Gastrocnemius medialis (tissue), 4 donors: Measurements from ENCODE around the gene PRDM16. TPM values are rescaled to one million over a fixed set of nuclear protein-coding genes. Genes with fewer than 3 reads are reported as not detected.

Experiments
- ATAC-seq, 2 donors: fragments of 150-250 bp; one replicate each; pipeline ENCODE4 v1.9.1; 2016
- DNase-seq, 2 donors: peaks; one replicate each; pipeline ENCODE4 v3.0.0-alpha.2; 2019
- H3K27ac ChIP-seq, 4 donors: fragments of 200-600 bp; sonication (generic); 1 replicate in 1 of 4; 2 replicates in 3 of 4; pipeline ENCODE4 v1.5.1; 2016 to 2018; ENCODE audit warnings: mild to moderate bottlenecking in 2 of 4, moderate library complexity in 1 of 4
- H3K27me3 ChIP-seq, 3 donors: fragments of 200-600 bp; sonication (generic) in 2 of 3; 1 replicate in 1 of 3; 2 replicates in 2 of 3; pipeline versions ENCODE4 v1.5.1 to v1.6.0; 2016 to 2019; ENCODE audit warnings: mild to moderate bottlenecking in 1 of 3, moderate library complexity in 1 of 3
- H3K36me3 ChIP-seq, 2 donors: fragments of 200-600 bp; sonication (generic) in 1 of 2; one replicate each; pipeline ENCODE4 v1.5.1; 2017 to 2018
- H3K4me1 ChIP-seq, 2 donors: fragments of 200-600 bp; sonication (generic) in 1 of 2; one replicate each; pipeline ENCODE4 v1.5.1; 2016 to 2017; ENCODE audit warnings: mild to moderate bottlenecking in 2 of 2
- H3K4me3 ChIP-seq, 4 donors: fragments of 200-600 bp; sonication (generic) in 3 of 4; 1 replicate in 1 of 4; 2 replicates in 3 of 4; pipeline ENCODE4 v1.5.1; 2016 to 2019; ENCODE audit warnings: mild to moderate bottlenecking in 2 of 4
- H3K9me3 ChIP-seq, 3 donors: fragments of 200-600 bp; sonication (generic) in 2 of 3; 1 replicate in 1 of 3; 2 replicates in 2 of 3; pipeline ENCODE4 v1.5.1; 2016 to 2019
- CTCF ChIP-seq, 5 experiments: fragments of 450-650 bp in 3 of 5; fragments of 200-600 bp in 2 of 5; sonication (generic) in 2 of 5; IDR thresholded peaks in 4 of 5; conservative IDR thresholded peaks in 1 of 5; 1 replicate in 4 of 5; 2 replicates in 1 of 5; pipeline ENCODE4 v1.5.1; 2016 to 2019; ENCODE audit warnings: antibody characterized with exemption in 5 of 5, mild to moderate bottlenecking in 3 of 5, moderate library complexity in 3 of 5
- POLR2A ChIP-seq, 2 donors: fragments of 450-650 bp; IDR thresholded peaks; one replicate each; pipeline ENCODE4 v1.6.1; 2017; ENCODE audit warnings: antibody characterized with exemption in 2 of 2, mild to moderate bottlenecking in 2 of 2, moderate library complexity in 2 of 2
- in situ Hi-C, 4 donors: fragments of 200-750 bp; cut with MboI; loops; one replicate each; pipeline versions ENCODE4 v1.15.0 to v1.8.0; 2017; ENCODE audit warnings: low sequenced_read_pairs in 4 of 4
- intact Hi-C: fragments of 100-400 bp; cut with DNase I; formaldehyde crosslinking; loops from one replicate; pipeline ENCODE4 v1.15.1; 2023; ENCODE audit warnings: low total_unique reads
- total RNA-seq, 4 donors: library from RNA; depleted of rRNA; stranded (reverse); fragments of >200 nt; gene quantifications; one replicate each; pipeline versions ENCODE4 v1.1.0 to v1.2.3, GENCODE V29; 2016

Gene PRDM16
- total RNA-seq, 4 donors from 2014 or later = 0.03 to 0.19 (median 0.17) TPM

- Histone ChIP-seq H3K36me3 (no peaks in the 10 kb centered on the region), H3K4me3 (no peak overlapping the region), H3K9me3 (no peaks in the 10 kb centered on the region), H3K4me1 (no peaks in the 10 kb centered on the region), H3K27ac (no peak overlapping the region), H3K27me3 (peaks cover under 1 to 14% (median 8%) of the 10 kb centered on the region in 3 donors)
- DNase-seq (no peak), ATAC-seq (no peak)
- intact Hi-C loops (no loop called here), in situ Hi-C loops (loop anchor here in 3 of 4 donors (25.0 kb wide), 3 partner anchors 263 to 388 kb away; no protein-coding TSS in a partner anchor)
- TF ChIP-seq CTCF (IDR thresholded peaks at IDR 0.05 in 4 of 5, conservative IDR thresholded peaks at IDR 0.05 in 1 of 5) = no peak
- no peak for TF ChIP-seq POLR2A (IDR thresholded peaks at IDR 0.05)
These were observed 45.0 kb upstream of the PRDM16 start for GRCh38 chr1:3024019-3024418.

GRCh38 chr1:3024588-3024987, 44.4 kb upstream of the PRDM16 start:
- Histone ChIP-seq H3K27ac (no peak overlapping the region), H3K27me3 (peaks cover 6 to 17% (median 12%) of the 10 kb centered on the region in 3 donors), H3K36me3 (no peaks in the 10 kb centered on the region), H3K9me3 (no peaks in the 10 kb centered on the region), H3K4me1 (no peaks in the 10 kb centered on the region), H3K4me3 (no peak overlapping the region)
- ATAC-seq (no peak), DNase-seq (no peak)
- in situ Hi-C loops (loop anchor here in 3 of 4 donors (25.0 kb wide), 3 partner anchors 263 to 388 kb away; no protein-coding TSS in a partner anchor), intact Hi-C loops (no loop called here)
- TF ChIP-seq POLR2A (IDR thresholded peaks at IDR 0.05) = no peak

GRCh38 chr1:3026124-3026523, 42.9 kb upstream of the PRDM16 start:
- intact Hi-C loops = no loop called here
- ATAC-seq (no peak), DNase-seq (no peak)
- H3K36me3 ChIP-seq = no peaks in the 10 kb centered on the region
- H3K27me3 ChIP-seq = peaks cover 9 to 25% (median 16%) of the 10 kb centered on the region in 3 donors
- in situ Hi-C loops = no loop called here
- H3K4me3 ChIP-seq = no peak overlapping the region
- H3K9me3 ChIP-seq = no peaks in the 10 kb centered on the region
- TF ChIP-seq POLR2A (IDR thresholded peaks at IDR 0.05) = no peak
- no peak for TF ChIP-seq CTCF (IDR thresholded peaks at IDR 0.05 in 4 of 5, conservative IDR thresholded peaks at IDR 0.05 in 1 of 5)
- H3K4me1 ChIP-seq = no peaks in the 10 kb centered on the region
- H3K27ac ChIP-seq = no peak overlapping the region

- in situ Hi-C loops = no loop called here
- TF ChIP-seq POLR2A (IDR thresholded peaks at IDR 0.05) (no peak), CTCF (IDR thresholded peaks at IDR 0.05 in 4 of 5, conservative IDR thresholded peaks at IDR 0.05 in 1 of 5) (no peak)
- intact Hi-C loops = no loop called here
- ATAC-seq (no peak), DNase-seq (no peak)
- Histone ChIP-seq H3K27me3 (peaks cover 9 to 28% (median 16%) of the 10 kb centered on the region in 3 donors), H3K4me1 (no peaks in the 10 kb centered on the region), H3K36me3 (no peaks in the 10 kb centered on the region), H3K27ac (no peak overlapping the region), H3K4me3 (no peak overlapping the region), H3K9me3 (no peaks in the 10 kb centered on the region)
These were observed 42.2 kb upstream of the PRDM16 start for GRCh38 chr1:3026581-3027391.

- intact Hi-C loops = no loop called here
These were observed 41.2 kb upstream of the PRDM16 start for GRCh38 chr1:3027611-3028371.

More at GRCh38 chr1:3027611-3028371, 41.2 kb upstream of the PRDM16 start:
- Histone ChIP-seq H3K27ac (no peak overlapping the region), H3K36me3 (no peaks in the 10 kb centered on the region), H3K4me3 (no peak overlapping the region), H3K9me3 (no peaks in the 10 kb centered on the region), H3K4me1 (no peaks in the 10 kb centered on the region), H3K27me3 (peaks cover 9 to 28% (median 16%) of the 10 kb centered on the region in 3 donors)
- ATAC-seq (no peak), DNase-seq (no peak)
- in situ Hi-C loops = no loop called here
- TF ChIP-seq POLR2A (IDR thresholded peaks at IDR 0.05) (no peak), CTCF (IDR thresholded peaks at IDR 0.05 in 4 of 5, conservative IDR thresholded peaks at IDR 0.05 in 1 of 5) (no peak)
